ENCODE data around the gene SPATA31D4. TPM values are rescaled to one million over a fixed set of nuclear protein-coding genes. Genes with fewer than 3 reads are reported as not detected.
"Not testable (repeated sequence)": the region's sequence is repeated elsewhere in the genome, so short reads cannot be mapped to it uniquely, and the experiment has no call there.

Gene SPATA31D4
- not detected for total RNA-seq

DNA sequence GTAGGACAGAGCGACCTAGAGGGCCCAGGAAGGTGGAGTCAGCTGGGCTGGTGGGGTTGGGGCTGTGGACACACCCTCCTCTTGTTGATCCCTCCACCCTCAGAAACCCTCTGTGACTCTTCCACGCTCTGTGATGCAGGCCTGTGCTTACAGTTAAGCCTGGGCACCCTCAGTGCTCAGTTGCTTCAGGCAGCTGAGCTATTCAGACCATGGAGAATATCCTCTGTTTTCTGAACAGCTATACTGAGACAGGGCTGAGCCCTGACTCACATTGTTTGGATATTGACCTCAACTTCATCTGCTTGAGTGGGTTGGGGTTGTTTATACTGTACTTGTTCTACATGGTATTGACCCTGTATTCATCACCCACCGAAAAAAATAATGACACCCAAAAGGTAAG lies at the start of gene SPATA31D4:
Gene SPATA31D4 (plus strand): TSS at position 124 of the 400 bp plus-strand sequence. CDS start 86 bp downstream, at position 210.
- H3K36me3 Mint-ChIP-seq (ENCODE audit: low read depth); CTCF ChIA-PET; H3K27me3 Mint-ChIP-seq; H3K9me3 Mint-ChIP-seq; intact Hi-C loops (cut with micrococcal nuclease); ATAC-seq; H3K4me1 Mint-ChIP-seq (ENCODE audit: low read depth); H3K4me3 Mint-ChIP-seq; DNase-seq; H3K27ac Mint-ChIP-seq; POLR2A ChIA-PET: not testable (repeated sequence)

DNA sequence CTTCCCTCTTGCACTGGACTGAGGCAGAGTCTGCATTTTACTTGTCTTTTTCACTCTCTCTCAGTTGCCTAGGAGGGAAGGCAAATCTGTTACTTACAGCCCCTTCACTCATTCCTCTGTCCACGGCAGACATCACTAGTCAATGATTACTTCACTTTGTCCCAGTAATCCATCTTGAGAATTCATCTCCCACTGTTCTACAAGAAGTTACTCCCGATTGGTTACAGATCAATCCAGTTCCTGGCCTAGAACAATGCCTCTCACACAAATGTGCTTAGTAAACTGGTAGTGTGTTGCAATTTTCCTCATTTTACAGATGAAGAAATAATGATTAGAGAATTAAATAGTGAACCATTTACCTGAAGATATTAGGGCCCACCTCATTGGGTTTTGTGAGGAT lies 49.7 kb upstream of the SPATA31D4 start:
- ATAC-seq, result no peak
- no peak for DNase-seq
- H3K36me3 Mint-ChIP-seq (ENCODE audit: low read depth), result no peaks in the 10 kb centered on the region
- ChIA-PET POLR2A (no interaction called here), CTCF (no interaction called here)
- intact Hi-C loops (cut with micrococcal nuclease), result no loop called here
- TF ChIP-seq, protein P1, sequence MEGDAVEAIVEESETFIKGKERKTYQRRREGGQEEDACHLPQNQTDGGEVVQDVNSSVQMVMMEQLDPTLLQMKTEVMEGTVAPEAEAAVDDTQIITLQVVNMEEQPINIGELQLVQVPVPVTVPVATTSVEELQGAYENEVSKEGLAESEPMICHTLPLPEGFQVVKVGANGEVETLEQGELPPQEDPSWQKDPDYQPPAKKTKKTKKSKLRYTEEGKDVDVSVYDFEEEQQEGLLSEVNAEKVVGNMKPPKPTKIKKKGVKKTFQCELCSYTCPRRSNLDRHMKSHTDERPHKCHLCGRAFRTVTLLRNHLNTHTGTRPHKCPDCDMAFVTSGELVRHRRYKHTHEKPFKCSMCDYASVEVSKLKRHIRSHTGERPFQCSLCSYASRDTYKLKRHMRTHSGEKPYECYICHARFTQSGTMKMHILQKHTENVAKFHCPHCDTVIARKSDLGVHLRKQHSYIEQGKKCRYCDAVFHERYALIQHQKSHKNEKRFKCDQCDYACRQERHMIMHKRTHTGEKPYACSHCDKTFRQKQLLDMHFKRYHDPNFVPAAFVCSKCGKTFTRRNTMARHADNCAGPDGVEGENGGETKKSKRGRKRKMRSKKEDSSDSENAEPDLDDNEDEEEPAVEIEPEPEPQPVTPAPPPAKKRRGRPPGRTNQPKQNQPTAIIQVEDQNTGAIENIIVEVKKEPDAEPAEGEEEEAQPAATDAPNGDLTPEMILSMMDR (IDR thresholded peaks at IDR 0.05), result no peak
- H3K4me1 Mint-ChIP-seq (ENCODE audit: low read depth), result no peaks in the 10 kb centered on the region
- H3K4me3 Mint-ChIP-seq, result no peak overlapping the region
- H3K27me3 Mint-ChIP-seq, result no peaks in the 10 kb centered on the region
- H3K27ac Mint-ChIP-seq, result no peak overlapping the region
- no peaks in the 10 kb centered on the region for H3K9me3 Mint-ChIP-seq

DNA sequence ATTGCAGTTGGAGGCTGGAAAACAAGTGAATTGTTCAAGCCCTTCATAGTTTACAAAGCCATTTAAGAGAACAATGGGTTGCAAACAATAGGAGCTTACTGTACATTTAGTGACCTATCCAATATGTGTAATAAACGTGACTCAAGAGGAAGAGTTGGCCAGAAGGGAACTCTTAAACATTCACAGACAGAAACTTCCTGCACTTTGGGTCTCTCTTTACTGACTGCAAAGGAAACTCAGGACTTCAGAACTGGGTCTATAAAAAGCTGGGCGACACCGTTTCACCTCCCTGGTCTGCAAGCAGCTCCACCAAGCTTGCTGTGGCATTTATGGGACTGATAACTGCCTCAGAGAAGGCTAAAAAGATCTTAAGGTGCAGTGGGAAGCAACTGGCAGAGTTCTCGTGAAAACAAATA lies 48.7 kb upstream of the SPATA31D4 start:
- intact Hi-C loops (cut with micrococcal nuclease), result no loop called here
- TF ChIP-seq, protein P1 (IDR thresholded peaks at IDR 0.05), result no peak
- Mint-ChIP-seq H3K27me3 (no peaks in the 10 kb centered on the region), H3K4me3 (no peak overlapping the region), H3K27ac (no peak overlapping the region), H3K36me3 (ENCODE audit: low read depth) (no peaks in the 10 kb centered on the region), H3K9me3 (no peaks in the 10 kb centered on the region), H3K4me1 (ENCODE audit: low read depth) (no peaks in the 10 kb centered on the region)
- DNase-seq (no peak), ATAC-seq (no peak)
- POLR2A ChIA-PET, result no interaction called here
- CTCF ChIA-PET, result no interaction called here

DNA sequence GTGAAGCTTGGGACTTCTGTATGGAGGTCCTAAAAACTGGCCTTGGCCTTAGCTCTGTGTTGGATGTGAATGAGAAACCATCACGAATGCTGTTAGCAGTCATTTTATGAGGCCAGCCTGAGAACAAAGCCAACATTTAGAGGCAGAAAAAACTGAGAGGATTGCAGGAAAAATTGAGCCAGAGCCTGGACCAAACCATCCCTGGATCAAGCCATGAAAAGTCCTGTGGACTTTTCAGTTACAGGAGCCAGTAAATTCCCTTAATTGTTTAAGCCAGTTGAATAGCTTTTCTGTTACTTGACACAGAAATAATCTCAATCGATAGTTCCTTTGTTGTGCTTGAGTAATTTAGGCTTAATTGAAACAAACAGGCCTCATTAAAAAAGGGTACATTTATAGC lies 42.6 kb upstream of the SPATA31D4 start:
- DNase-seq (no peak), ATAC-seq (no peak)
- ChIA-PET POLR2A (no interaction called here), CTCF (no interaction called here)
- TF ChIP-seq, protein P1 (IDR thresholded peaks at IDR 0.05), result no peak
- no peaks in the 10 kb centered on the region for H3K27me3 Mint-ChIP-seq
- no peak overlapping the region for H3K27ac Mint-ChIP-seq
- no peak overlapping the region for H3K4me3 Mint-ChIP-seq
- H3K9me3 Mint-ChIP-seq, result no peaks in the 10 kb centered on the region
- intact Hi-C loops (cut with micrococcal nuclease), result no loop called here
- no peaks in the 10 kb centered on the region for H3K36me3 Mint-ChIP-seq (ENCODE audit: low read depth)
- no peaks in the 10 kb centered on the region for H3K4me1 Mint-ChIP-seq (ENCODE audit: low read depth)

DNA sequence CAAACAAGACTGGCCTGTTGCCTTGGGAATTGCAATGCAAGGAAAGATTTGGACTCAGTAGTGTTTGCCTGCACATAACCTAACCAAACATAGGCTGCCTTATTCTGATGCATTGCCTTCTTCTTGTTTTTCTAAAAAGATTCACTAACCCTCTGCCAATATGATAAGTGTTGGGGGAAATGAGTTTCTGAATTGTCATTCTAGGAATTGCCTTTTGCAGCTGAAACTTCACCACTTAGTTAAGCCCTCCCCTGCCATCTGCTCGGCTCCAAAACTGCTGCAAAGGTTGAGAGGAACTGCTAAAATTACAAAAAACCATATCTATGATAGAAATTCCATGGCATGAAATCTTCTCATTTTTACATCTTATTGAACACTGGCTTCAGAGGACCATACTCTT lies 41.6 kb upstream of the SPATA31D4 start:
- CTCF ChIA-PET, result no interaction called here
- H3K4me1 Mint-ChIP-seq (ENCODE audit: low read depth), result no peaks in the 10 kb centered on the region
- POLR2A ChIA-PET, result no interaction called here

More for the DNA sequence above, 41.6 kb upstream of the SPATA31D4 start:
- no peak for DNase-seq
- H3K9me3 Mint-ChIP-seq, result no peaks in the 10 kb centered on the region
- intact Hi-C loops (cut with micrococcal nuclease), result no loop called here
- TF ChIP-seq, protein P1 (IDR thresholded peaks at IDR 0.05), result no peak
- H3K27me3 Mint-ChIP-seq, result no peaks in the 10 kb centered on the region
- no peaks in the 10 kb centered on the region for H3K36me3 Mint-ChIP-seq (ENCODE audit: low read depth)
- no peak for ATAC-seq
- H3K27ac Mint-ChIP-seq, result no peak overlapping the region
- no peak overlapping the region for H3K4me3 Mint-ChIP-seq

Data from activated CD8-positive, alpha-beta T cell treated with anti-CD3 and anti-CD28 coated beads for 36 hours (primary cell).